WTC11 (cell line): ENCODE measurements around the gene BCAS3.

Experiments
- CTCF ChIP-seq: fragments of 200-600 bp; IDR thresholded peaks from 2 replicates; pipeline ENCODE4 v1.8.0; 2022; ENCODE audit warnings: antibody characterized with exemption
- TF ChIP-seq, protein P1 (sequence below): sonication (generic); formaldehyde crosslinking; IDR thresholded peaks from 2 replicates; pipeline ENCODE4 v1.8.1; 2023; ENCODE audit warnings: mild to moderate bottlenecking, moderate library complexity, missing genetic modification reagents
- TF ChIP-seq, protein P2 (sequence below): sonication (generic); formaldehyde crosslinking; IDR thresholded peaks from 2 replicates; pipeline ENCODE4 v1.8.1; 2022; ENCODE audit warnings: missing genetic modification reagents, borderline replicate concordance
- TF ChIP-seq, protein P3 (sequence below): sonication (generic); formaldehyde crosslinking; IDR thresholded peaks from 2 replicates; pipeline ENCODE4 v1.8.1; 2022; ENCODE audit warnings: mild to moderate bottlenecking, moderate library complexity, missing genetic modification reagents

GRCh38 chr17:60941028-60941427 lies 263.4 kb downstream of the BCAS3 start:
- TF ChIP-seq, protein P1, sequence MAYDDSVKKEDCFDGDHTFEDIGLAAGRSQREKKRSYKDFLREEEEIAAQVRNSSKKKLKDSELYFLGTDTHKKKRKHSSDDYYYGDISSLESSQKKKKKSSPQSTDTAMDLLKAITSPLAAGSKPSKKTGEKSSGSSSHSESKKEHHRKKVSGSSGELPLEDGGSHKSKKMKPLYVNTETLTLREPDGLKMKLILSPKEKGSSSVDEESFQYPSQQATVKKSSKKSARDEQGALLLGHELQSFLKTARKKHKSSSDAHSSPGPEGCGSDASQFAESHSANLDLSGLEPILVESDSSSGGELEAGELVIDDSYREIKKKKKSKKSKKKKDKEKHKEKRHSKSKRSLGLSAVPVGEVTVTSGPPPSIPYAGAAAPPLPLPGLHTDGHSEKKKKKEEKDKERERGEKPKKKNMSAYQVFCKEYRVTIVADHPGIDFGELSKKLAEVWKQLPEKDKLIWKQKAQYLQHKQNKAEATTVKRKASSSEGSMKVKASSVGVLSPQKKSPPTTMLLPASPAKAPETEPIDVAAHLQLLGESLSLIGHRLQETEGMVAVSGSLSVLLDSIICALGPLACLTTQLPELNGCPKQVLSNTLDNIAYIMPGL, result no peak
- TF ChIP-seq CTCF, result no peak
- TF ChIP-seq, protein P2, sequence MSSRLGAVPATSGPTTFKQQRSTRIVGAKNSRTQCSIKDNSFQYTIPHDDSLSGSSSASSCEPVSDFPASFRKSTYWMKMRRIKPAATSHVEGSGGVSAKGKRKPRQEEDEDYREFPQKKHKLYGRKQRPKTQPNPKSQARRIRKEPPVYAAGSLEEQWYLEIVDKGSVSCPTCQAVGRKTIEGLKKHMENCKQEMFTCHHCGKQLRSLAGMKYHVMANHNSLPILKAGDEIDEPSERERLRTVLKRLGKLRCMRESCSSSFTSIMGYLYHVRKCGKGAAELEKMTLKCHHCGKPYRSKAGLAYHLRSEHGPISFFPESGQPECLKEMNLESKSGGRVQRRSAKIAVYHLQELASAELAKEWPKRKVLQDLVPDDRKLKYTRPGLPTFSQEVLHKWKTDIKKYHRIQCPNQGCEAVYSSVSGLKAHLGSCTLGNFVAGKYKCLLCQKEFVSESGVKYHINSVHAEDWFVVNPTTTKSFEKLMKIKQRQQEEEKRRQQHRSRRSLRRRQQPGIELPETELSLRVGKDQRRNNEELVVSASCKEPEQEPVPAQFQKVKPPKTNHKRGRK (CRISPR knock-in tag), result no peak
- TF ChIP-seq, protein P3, sequence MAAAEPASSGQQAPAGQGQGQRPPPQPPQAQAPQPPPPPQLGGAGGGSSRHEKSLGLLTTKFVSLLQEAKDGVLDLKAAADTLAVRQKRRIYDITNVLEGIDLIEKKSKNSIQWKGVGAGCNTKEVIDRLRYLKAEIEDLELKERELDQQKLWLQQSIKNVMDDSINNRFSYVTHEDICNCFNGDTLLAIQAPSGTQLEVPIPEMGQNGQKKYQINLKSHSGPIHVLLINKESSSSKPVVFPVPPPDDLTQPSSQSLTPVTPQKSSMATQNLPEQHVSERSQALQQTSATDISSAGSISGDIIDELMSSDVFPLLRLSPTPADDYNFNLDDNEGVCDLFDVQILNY (CRISPR knock-in tag), result no peak
